OCI-LY3 (cell line): ENCODE results near the gene LRRC17.

Experiments
- EZH2phosphoT487 ChIP-seq: fragments of 200-600 bp; shearing (Covaris generic); IDR thresholded peaks from 2 replicates; pipeline ENCODE4 v1.6.1; 2018; ENCODE audit warnings: antibody characterized with exemption, mixed run types, low read depth
- TF ChIP-seq, protein P1 (sequence below): fragments of 200-600, 300-600 bp; sonication (generic); IDR thresholded peaks from 2 replicates; pipeline ENCODE4 v1.5.1; 2014; ENCODE audit warnings: antibody characterized with exemption, low read length, low read depth

- TF ChIP-seq, protein P1, sequence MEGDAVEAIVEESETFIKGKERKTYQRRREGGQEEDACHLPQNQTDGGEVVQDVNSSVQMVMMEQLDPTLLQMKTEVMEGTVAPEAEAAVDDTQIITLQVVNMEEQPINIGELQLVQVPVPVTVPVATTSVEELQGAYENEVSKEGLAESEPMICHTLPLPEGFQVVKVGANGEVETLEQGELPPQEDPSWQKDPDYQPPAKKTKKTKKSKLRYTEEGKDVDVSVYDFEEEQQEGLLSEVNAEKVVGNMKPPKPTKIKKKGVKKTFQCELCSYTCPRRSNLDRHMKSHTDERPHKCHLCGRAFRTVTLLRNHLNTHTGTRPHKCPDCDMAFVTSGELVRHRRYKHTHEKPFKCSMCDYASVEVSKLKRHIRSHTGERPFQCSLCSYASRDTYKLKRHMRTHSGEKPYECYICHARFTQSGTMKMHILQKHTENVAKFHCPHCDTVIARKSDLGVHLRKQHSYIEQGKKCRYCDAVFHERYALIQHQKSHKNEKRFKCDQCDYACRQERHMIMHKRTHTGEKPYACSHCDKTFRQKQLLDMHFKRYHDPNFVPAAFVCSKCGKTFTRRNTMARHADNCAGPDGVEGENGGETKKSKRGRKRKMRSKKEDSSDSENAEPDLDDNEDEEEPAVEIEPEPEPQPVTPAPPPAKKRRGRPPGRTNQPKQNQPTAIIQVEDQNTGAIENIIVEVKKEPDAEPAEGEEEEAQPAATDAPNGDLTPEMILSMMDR = no peak
- no peak for TF ChIP-seq EZH2phosphoT487
Measured at GRCh38 chr7:102982235-102982634, 69.4 kb downstream of the LRRC17 start.
